HG03280 (cell line): ENCODE data around the gene INSL4.
A peak's percentile ranks its signal among the peaks of the same experiment; 100 is the strongest.

Experiments
- ATAC-seq: cut with Tn5 transposase; IDR thresholded peaks from one replicate; pipeline ENCODE4 v1.9.1; 2021; ENCODE audit warnings: mild to moderate bottlenecking, moderate library complexity; ENCODE audit not compliant: unreplicated experiment

The INSL4 gene

GRCh38 chr9:5231212-5231611 lies at the start of gene INSL4:
Gene INSL4, plus strand, starts transcription at chr9:5231419. Its CDS starts 105 bp downstream, at chr9:5231524.
- no peak for ATAC-seq

GRCh38 chr9:5184776-5185175 lies 46.4 kb upstream of the INSL4 start:
- ATAC-seq = no peak

GRCh38 chr9:5185220-5185840 lies 45.9 kb upstream of the INSL4 start, which contains the start of gene INSL6:
Gene INSL6, minus strand, starts transcription at chr9:5185639. Its CDS starts 37 bp downstream, at chr9:5185602.
- ATAC-seq = no peak

GRCh38 chr9:5186416-5187169 lies 44.6 kb upstream of the INSL4 start:
- no peak for ATAC-seq

DNA sequence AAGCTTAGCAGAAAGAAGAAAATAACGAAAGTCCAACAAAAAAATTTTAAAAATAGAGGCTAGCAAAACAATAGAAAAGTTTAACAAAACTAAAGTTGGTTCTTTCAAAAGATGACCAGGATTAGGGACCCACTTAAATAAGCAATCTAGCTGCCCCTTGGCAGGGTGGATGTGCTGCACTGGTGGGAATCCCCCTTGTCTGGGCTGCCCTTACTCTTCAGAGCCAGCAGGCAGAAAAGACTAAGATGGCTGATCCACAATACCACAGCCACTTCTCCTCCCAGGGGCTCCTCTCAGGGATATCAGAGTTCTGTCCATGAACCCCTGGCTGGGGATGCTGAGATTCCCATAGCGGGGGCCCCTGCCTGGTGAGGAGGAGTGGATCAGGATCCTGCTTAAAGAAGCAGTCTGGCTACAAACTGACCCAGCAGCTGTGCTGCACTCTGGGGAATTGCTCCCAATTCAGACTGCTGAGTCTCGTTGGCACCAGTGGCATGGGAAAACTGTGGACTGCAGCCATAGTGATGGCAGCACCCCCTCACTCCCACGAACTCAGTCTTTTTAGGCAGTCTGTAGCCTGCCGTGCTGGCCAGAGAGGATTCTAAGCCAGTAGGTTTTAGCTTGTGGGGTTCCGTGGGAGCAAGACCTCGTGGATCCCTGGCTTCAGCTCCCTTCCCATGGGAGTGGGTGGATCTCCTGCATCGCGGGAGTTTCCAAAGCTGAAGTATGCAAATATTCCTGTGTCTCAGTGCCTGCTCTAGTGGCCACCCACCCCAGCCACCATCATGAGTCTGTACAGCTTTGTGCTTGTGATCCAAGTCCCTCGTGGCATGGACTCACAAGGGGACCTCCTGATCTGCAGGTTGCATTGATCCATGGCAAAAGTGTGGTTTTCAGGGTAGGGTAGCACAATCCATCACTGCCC lies 42.9 kb upstream of the INSL4 start:
- ATAC-seq = no peak

DNA sequence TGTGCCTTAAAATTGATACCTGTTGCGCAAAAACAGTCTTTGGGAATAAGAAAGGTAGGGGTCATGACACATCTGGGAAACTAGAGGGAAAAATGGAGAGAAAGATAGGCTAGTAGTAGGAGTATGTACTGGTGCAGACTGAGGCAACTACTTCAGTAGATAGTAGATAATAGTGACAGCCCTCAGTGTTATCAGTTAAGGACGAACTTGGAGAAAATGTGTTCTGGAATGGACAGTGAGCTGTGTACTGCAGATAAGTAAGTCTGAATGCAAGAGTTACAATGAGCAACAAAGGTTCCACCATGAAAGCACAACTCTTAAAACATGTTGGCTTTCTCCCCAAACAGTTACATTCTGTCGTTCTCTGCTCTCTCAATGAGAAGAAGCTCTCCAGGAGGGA lies 39.2 kb upstream of the INSL4 start:
- no peak for ATAC-seq

- no peak for ATAC-seq
Observed at GRCh38 chr9:5193345-5193744, 37.9 kb upstream of the INSL4 start.

DNA sequence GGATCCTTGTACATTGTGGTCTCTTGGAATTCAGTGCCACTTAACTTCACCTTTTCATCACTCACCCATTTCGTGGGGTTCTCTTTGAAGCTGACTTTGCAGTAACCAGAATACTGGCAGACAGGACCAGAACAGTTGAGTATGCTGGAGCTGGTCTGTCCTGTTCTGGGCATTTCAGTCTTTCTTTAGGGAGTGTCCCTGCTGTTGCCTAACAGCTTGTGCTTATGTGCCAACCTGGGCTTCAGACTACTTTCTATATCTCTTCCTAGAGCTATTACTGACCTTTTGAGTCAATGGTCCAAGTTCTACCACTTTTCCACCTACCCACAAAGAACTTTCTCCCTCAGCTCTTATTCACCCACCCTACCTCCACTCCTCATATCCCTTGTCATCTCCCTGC lies 35.8 kb upstream of the INSL4 start:
- no peak for ATAC-seq

GRCh38 chr9:5205071-5205470 lies 26.1 kb upstream of the INSL4 start:
- no peak for ATAC-seq

- ATAC-seq = no peak
Observed at GRCh38 chr9:5230554-5230953, 665 bp upstream of the INSL4 start.

- ATAC-seq = peak; percentile 64
Observed at GRCh38 chr9:5263351-5264218, 32.4 kb downstream of the INSL4 start.

GRCh38 chr9:5264219-5264595 lies 33.0 kb downstream of the INSL4 start:
- ATAC-seq = peak; percentile 46

DNA sequence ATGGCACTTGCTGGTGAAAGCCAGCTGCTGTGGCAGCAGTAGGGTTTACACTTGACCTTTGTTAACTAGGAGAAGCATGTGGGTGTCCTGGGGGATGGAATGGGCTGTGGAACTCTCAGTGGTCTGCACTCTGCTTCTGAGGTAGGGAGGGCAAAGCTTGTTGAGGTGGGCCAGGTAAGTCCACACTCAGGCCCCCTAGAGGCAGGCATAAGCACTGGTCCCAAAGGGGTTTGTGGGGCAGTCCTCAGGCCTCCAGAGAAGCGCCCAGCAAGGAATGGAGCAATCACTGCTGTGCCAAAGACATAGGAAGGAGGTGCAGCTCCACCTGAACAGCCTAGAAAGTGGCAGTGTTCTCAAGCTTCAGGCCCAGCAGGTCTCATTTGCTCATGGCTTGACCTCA lies 34.7 kb downstream of the INSL4 start:
- no peak for ATAC-seq

GRCh38 chr9:5269249-5269715 lies 38.1 kb downstream of the INSL4 start:
- ATAC-seq = no peak

GRCh38 chr9:5274770-5275169 lies 43.6 kb downstream of the INSL4 start:
- ATAC-seq = no peak

DNA sequence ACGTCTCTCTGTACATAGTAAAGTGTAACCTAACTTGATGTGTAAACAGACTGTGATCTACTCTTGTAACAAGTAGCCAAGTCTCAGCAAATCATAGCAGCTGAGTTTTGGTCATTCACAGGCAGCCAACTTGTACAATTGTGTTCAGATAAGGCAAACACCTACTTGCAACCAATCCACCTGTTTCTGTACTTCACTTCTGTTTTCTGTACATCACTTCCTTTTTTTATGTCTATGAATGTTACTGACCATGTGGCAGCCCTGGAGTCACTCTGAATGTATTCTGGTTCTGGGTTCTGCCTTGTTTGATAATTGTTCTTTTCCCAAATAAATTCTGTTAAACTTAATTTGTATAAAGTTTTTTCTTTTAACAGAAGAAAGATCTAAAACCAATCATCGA lies 47.3 kb downstream of the INSL4 start:
- no peak for ATAC-seq
